ENCODE data around the gene TMPRSS11A. TPM values are rescaled to one million over a fixed set of nuclear protein-coding genes. Genes with fewer than 3 reads are reported as not detected.

TMPRSS11A gene
- total and polyA plus RNA-seq, 2 experiments from 2014 or later = not detected

DNA sequence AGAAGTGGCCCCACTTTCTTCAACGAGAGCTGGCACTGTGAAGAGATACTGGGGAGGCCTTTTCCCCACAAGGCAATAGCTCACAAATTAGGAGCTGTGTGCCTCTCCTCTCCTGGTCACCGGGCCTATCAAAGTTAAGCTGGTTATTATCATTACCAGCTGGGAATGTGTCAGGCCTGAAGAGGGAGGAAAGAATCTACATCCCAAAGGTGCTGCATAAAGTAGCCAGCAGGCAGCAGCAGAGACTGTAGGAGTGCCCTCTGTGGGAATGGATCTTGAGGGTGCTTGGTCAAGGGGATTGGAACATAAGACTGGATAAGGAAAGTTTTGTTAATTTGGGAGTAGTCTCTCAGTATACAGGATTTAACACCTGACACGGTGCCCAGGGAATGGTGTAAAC lies 70.4 kb downstream of the TMPRSS11A start:
- TF ChIP-seq, protein P1, sequence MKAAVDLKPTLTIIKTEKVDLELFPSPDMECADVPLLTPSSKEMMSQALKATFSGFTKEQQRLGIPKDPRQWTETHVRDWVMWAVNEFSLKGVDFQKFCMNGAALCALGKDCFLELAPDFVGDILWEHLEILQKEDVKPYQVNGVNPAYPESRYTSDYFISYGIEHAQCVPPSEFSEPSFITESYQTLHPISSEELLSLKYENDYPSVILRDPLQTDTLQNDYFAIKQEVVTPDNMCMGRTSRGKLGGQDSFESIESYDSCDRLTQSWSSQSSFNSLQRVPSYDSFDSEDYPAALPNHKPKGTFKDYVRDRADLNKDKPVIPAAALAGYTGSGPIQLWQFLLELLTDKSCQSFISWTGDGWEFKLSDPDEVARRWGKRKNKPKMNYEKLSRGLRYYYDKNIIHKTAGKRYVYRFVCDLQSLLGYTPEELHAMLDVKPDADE (IDR thresholded peaks at IDR 0.05) = no peak
- TF ChIP-seq, protein P2, sequence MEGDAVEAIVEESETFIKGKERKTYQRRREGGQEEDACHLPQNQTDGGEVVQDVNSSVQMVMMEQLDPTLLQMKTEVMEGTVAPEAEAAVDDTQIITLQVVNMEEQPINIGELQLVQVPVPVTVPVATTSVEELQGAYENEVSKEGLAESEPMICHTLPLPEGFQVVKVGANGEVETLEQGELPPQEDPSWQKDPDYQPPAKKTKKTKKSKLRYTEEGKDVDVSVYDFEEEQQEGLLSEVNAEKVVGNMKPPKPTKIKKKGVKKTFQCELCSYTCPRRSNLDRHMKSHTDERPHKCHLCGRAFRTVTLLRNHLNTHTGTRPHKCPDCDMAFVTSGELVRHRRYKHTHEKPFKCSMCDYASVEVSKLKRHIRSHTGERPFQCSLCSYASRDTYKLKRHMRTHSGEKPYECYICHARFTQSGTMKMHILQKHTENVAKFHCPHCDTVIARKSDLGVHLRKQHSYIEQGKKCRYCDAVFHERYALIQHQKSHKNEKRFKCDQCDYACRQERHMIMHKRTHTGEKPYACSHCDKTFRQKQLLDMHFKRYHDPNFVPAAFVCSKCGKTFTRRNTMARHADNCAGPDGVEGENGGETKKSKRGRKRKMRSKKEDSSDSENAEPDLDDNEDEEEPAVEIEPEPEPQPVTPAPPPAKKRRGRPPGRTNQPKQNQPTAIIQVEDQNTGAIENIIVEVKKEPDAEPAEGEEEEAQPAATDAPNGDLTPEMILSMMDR (conservative IDR thresholded peaks at IDR 0.05; ENCODE audit: low read depth in 2 of 2) = peak; percentile 47 to 70
- TF ChIP-seq STAT1 (IDR thresholded peaks at IDR 0.05; ENCODE audit: unreplicated experiment) (no peak), POLR2AphosphoS5 (IDR thresholded peaks at IDR 0.05; ENCODE audit: low read depth) (no peak), CREB1 (CRISPR knock-in tag; IDR thresholded peaks at IDR 0.05; ENCODE audit: low read depth) (no peak), ZNF331 (CRISPR knock-in tag; IDR thresholded peaks at IDR 0.05; ENCODE audit: low read depth) (no peak), JUNB (IDR thresholded peaks at IDR 0.05; ENCODE audit: unreplicated experiment) (no peak)
- TF ChIP-seq, protein P3, sequence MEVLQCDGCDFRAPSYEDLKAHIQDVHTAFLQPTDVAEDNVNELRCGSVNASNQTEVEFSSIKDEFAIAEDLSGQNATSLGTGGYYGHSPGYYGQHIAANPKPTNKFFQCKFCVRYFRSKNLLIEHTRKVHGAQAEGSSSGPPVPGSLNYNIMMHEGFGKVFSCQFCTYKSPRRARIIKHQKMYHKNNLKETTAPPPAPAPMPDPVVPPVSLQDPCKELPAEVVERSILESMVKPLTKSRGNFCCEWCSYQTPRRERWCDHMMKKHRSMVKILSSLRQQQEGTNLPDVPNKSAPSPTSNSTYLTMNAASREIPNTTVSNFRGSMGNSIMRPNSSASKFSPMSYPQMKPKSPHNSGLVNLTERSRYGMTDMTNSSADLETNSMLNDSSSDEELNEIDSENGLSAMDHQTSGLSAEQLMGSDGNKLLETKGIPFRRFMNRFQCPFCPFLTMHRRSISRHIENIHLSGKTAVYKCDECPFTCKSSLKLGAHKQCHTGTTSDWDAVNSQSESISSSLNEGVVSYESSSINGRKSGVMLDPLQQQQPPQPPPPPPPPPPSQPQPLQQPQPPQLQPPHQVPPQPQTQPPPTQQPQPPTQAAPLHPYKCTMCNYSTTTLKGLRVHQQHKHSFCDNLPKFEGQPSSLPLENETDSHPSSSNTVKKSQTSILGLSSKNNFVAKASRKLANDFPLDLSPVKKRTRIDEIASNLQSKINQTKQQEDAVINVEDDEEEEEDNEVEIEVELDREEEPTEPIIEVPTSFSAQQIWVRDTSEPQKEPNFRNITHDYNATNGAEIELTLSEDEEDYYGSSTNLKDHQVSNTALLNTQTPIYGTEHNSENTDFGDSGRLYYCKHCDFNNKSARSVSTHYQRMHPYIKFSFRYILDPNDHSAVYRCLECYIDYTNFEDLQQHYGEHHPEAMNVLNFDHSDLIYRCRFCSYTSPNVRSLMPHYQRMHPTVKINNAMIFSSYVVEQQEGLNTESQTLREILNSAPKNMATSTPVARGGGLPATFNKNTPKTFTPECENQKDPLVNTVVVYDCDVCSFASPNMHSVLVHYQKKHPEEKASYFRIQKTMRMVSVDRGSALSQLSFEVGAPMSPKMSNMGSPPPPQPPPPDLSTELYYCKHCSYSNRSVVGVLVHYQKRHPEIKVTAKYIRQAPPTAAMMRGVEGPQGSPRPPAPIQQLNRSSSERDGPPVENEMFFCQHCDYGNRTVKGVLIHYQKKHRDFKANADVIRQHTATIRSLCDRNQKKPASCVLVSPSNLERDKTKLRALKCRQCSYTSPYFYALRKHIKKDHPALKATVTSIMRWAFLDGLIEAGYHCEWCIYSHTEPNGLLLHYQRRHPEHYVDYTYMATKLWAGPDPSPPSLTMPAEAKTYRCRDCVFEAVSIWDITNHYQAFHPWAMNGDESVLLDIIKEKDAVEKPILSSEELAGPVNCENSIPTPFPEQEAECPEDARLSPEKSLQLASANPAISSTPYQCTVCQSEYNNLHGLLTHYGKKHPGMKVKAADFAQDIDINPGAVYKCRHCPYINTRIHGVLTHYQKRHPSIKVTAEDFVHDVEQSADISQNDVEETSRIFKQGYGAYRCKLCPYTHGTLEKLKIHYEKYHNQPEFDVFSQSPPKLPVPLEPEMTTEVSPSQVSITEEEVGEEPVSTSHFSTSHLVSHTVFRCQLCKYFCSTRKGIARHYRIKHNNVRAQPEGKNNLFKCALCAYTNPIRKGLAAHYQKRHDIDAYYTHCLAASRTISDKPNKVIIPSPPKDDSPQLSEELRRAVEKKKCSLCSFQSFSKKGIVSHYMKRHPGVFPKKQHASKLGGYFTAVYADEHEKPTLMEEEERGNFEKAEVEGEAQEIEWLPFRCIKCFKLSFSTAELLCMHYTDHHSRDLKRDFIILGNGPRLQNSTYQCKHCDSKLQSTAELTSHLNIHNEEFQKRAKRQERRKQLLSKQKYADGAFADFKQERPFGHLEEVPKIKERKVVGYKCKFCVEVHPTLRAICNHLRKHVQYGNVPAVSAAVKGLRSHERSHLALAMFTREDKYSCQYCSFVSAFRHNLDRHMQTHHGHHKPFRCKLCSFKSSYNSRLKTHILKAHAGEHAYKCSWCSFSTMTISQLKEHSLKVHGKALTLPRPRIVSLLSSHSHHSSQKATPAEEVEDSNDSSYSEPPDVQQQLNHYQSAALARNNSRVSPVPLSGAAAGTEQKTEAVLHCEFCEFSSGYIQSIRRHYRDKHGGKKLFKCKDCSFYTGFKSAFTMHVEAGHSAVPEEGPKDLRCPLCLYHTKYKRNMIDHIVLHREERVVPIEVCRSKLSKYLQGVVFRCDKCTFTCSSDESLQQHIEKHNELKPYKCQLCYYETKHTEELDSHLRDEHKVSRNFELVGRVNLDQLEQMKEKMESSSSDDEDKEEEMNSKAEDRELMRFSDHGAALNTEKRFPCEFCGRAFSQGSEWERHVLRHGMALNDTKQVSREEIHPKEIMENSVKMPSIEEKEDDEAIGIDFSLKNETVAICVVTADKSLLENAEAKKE (CRISPR knock-in tag; IDR thresholded peaks at IDR 0.05) = no peak
- ATAC-seq (peak; percentile 96), DNase-seq (ENCODE audit: low spot score) (peak; percentile 56)
- Histone ChIP-seq H3K27ac (ENCODE audit: low read depth) (no peak overlapping the region), H4K20me1 (replicated peaks; ENCODE audit: insufficient read depth) (no peaks in the 10 kb centered on the region), H2AFZ (no peak overlapping the region), H3K79me2 (replicated peaks; ENCODE audit: insufficient read depth) (no peaks in the 10 kb centered on the region), H3K4me3 (no peak overlapping the region), H3K4me1 (ENCODE audit: insufficient read depth) (no peaks in the 10 kb centered on the region), H3K36me3 (ENCODE audit: insufficient read depth) (no peaks in the 10 kb centered on the region), H3F3A (replicated peaks; ENCODE audit: low read depth) (no peaks in the 10 kb centered on the region), H3K27me3 (ENCODE audit: insufficient read depth) (no peaks in the 10 kb centered on the region), H3K9me2 (ENCODE audit: insufficient read depth) (no peaks in the 10 kb centered on the region), H3K4me2 (no peak overlapping the region)
- H3K27me3 Mint-ChIP-seq (ENCODE audit: insufficient read depth, low read depth, poor library complexity) = peaks cover 4% of the 10 kb centered on the region
- H3K4me1 Mint-ChIP-seq = peaks cover 5% of the 10 kb centered on the region; the same call in 2 of the 3 replicates
- no peak overlapping the region for H3K4me3 Mint-ChIP-seq
- H3K27ac Mint-ChIP-seq = peak overlapping the region; percentile 19; the same call in 1 of the 2 replicates
- H3K9me3 Mint-ChIP-seq = peaks cover 8% of the 10 kb centered on the region; the same call in 1 of the 3 replicates
- no peaks in the 10 kb centered on the region for H3K36me3 Mint-ChIP-seq (ENCODE audit: low read depth)
